Ovary (tissue), 3 donors: ENCODE measurements around the gene VPS54.

Source experiments
- CTCF ChIP-seq, 3 donors: fragments of 450-650 bp in 2 of 3; fragments of 200-600 bp in 1 of 3; IDR thresholded peaks; one replicate each; pipeline versions ENCODE4 v1.5.1 to v1.8.0; 2016 to 2022; ENCODE audit warnings: antibody characterized with exemption in 3 of 3, mild to moderate bottlenecking in 1 of 3
- POLR2A ChIP-seq: fragments of 450-650 bp; IDR thresholded peaks from one replicate; pipeline ENCODE4 v1.6.1; 2017; ENCODE audit warnings: antibody characterized with exemption, mild to moderate bottlenecking, moderate library complexity
- donor health status: DM: no; HTN: no; CAD: no.

- TF ChIP-seq POLR2A (no peak), CTCF (IDR thresholded peaks at IDR 0.05) (no peak)
Observed at GRCh38 chr2:63858291-63858690, 160.9 kb downstream of the VPS54 start.
